Neural cell (in vitro differentiated cells): ENCODE measurements around the gene NACC1. TPM values are rescaled to one million over a fixed set of nuclear protein-coding genes. Genes with fewer than 3 reads are reported as not detected.

Source experiments
- H2AFZ ChIP-seq: fragments of 200-600, 300-800 bp; sonication (generic), shearing (Covaris generic); 2 replicates; pipeline ENCODE4 v1.6.0; 2014; ENCODE audit warnings: low read depth, mild to moderate bottlenecking, antibody characterized with exemption, low read length, moderate library complexity
- H3F3A ChIP-seq: fragments of 200-600 bp; shearing (Covaris generic); 2 replicates; pipeline ENCODE4 v1.6.1; 2016; ENCODE audit warnings: mild to moderate bottlenecking, moderate library complexity, mixed read lengths, antibody characterized with exemption, low read length; ENCODE audit not compliant: insufficient read depth, poor library complexity, severe bottlenecking
- H3K27ac ChIP-seq: fragments of 200-600, 300-800 bp; sonication (generic), shearing (Covaris generic); 2 replicates; pipeline ENCODE4 v1.5.1; 2014; ENCODE audit warnings: mild to moderate bottlenecking, low read length, moderate library complexity
- H3K27me3 ChIP-seq: fragments of 300-800, 200-600 bp; sonication (generic), shearing (Covaris generic); 2 replicates; pipeline ENCODE4 v1.6.0; 2014; ENCODE audit warnings: mild to moderate bottlenecking, low read depth, low read length, moderate library complexity; ENCODE audit not compliant: insufficient read depth
- H3K36me3 ChIP-seq: fragments of 300-800, 200-600 bp; sonication (generic), shearing (Covaris generic); 2 replicates; pipeline ENCODE4 v1.5.1; 2014; ENCODE audit warnings: mild to moderate bottlenecking, antibody characterized with exemption, low read length, moderate library complexity; ENCODE audit not compliant: insufficient read depth
- H3K4me2 ChIP-seq: fragments of 300-800, 200-600 bp; sonication (generic), shearing (Covaris generic); 2 replicates; pipeline ENCODE4 v1.6.0; 2014; ENCODE audit warnings: mild to moderate bottlenecking, low read length
- H3K4me3 ChIP-seq: fragments of 300-800, 200-600 bp; sonication (generic), shearing (Covaris generic); 2 replicates; pipeline ENCODE4 v1.5.1; 2014; ENCODE audit warnings: mild to moderate bottlenecking, low read length, moderate library complexity
- H3K79me2 ChIP-seq: fragments of 200-600 bp; shearing (Covaris generic); replicated peaks from 2 replicates; pipeline ENCODE4 v1.6.0; 2014; ENCODE audit warnings: mild to moderate bottlenecking, low read length, moderate library complexity; ENCODE audit not compliant: insufficient read depth
- H3K9ac ChIP-seq: fragments of 300-800, 200-600 bp; sonication (generic), shearing (Covaris generic); 2 replicates; pipeline ENCODE4 v1.6.1; 2016; ENCODE audit warnings: mild to moderate bottlenecking, low read length, mixed read lengths
- H3K9me2 ChIP-seq: fragments of 200-600 bp; shearing (Covaris generic); 2 replicates; pipeline ENCODE4 v1.6.1; 2016; ENCODE audit warnings: mild to moderate bottlenecking, low read length, mixed read lengths; ENCODE audit not compliant: insufficient read depth
- H3K9me3 ChIP-seq: fragments of 200-600, 300-800 bp; sonication (generic), shearing (Covaris generic); 2 replicates; pipeline ENCODE4 v1.6.1; 2016; ENCODE audit warnings: mild to moderate bottlenecking, mixed run types, low read length, moderate library complexity, mixed read lengths
- H4K20me1 ChIP-seq: fragments of 200-600 bp; shearing (Covaris generic); 2 replicates; pipeline ENCODE4 v1.6.1; 2016; ENCODE audit warnings: mild to moderate bottlenecking, mixed run types; ENCODE audit not compliant: insufficient read depth
- EP300 ChIP-seq: fragments of 450-650 bp; conservative IDR thresholded peaks from 2 replicates; pipeline ENCODE4 v1.6.1; 2014; ENCODE audit warnings: antibody characterized with exemption, mild to moderate bottlenecking, moderate library complexity; ENCODE audit not compliant: poor library complexity, severe bottlenecking
- EZH2 ChIP-seq: fragments of 200-600, 300-800 bp; shearing (Covaris generic), sonication (generic); IDR thresholded peaks from 2 replicates; pipeline ENCODE4 v1.6.1; 2014; ENCODE audit warnings: antibody characterized with exemption, low read length, borderline replicate concordance, mild to moderate bottlenecking; ENCODE audit not compliant: insufficient read depth, poor library complexity, severe bottlenecking
- MXI1 ChIP-seq: fragments of 450-650 bp; conservative IDR thresholded peaks from 2 replicates; pipeline ENCODE4 v1.6.1; 2014; ENCODE audit warnings: antibody characterized with exemption, mild to moderate bottlenecking; ENCODE audit not compliant: poor library complexity, severe bottlenecking
- POLR2AphosphoS5 ChIP-seq: IDR thresholded peaks from 2 replicates; pipeline ENCODE4 v1.6.1; 2012
- RAD21 ChIP-seq: fragments of 450-650 bp; conservative IDR thresholded peaks from 2 replicates; pipeline ENCODE4 v1.6.1; 2014; ENCODE audit warnings: antibody characterized with exemption, mild to moderate bottlenecking, moderate library complexity
- SMC3 ChIP-seq: fragments of 450-650 bp; conservative IDR thresholded peaks from 2 replicates; pipeline ENCODE4 v1.6.1; 2014; ENCODE audit warnings: antibody characterized with exemption, mild to moderate bottlenecking, moderate library complexity; ENCODE audit not compliant: poor library complexity
- TAF1 ChIP-seq: IDR thresholded peaks from 2 replicates; pipeline ENCODE4 v1.6.1; 2012; ENCODE audit warnings: low read depth
- polyA plus RNA-seq: library from polyadenylated mRNA; depleted of rRNA; stranded (reverse); fragments of >200 nt; gene quantifications from 2 replicates; pipeline ENCODE4 v1.2.3, GENCODE V29; 2014
- TF ChIP-seq, protein P1 (sequence below): fragments of 450-650 bp; IDR thresholded peaks from 2 replicates; pipeline ENCODE4 v1.5.1; 2014; ENCODE audit warnings: antibody characterized with exemption, mild to moderate bottlenecking, moderate library complexity; ENCODE audit not compliant: poor library complexity, severe bottlenecking
- TF ChIP-seq, protein P2 (sequence below): IDR thresholded peaks from 2 replicates; pipeline ENCODE4 v1.6.1; 2012; ENCODE audit warnings: borderline replicate concordance

Gene NACC1
- polyA plus RNA-seq, 1 donor from 2014 or later: 16.1 TPM

DNA sequence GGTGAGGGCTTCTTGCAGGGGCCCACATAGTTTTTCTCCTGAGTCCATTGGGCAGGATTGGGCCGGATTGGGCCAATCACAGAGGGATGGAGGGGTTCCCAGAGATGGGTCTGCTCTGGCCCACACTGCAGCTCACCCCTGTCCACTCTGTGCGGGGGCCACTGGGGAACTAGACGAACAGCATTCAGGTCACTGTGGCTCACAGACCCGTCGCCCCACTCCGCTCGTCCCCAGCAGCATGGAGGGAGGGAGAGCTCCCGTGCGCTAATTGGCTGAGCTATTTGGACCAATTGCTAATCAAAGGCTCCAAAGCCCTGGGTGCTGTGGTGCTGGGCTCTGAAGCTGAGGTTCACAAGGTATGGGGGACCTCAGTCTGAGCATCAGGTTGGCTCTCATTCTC lies 11.3 kb downstream of the NACC1 start:
- no peaks in the 10 kb centered on the region for H3K36me3 ChIP-seq

DNA sequence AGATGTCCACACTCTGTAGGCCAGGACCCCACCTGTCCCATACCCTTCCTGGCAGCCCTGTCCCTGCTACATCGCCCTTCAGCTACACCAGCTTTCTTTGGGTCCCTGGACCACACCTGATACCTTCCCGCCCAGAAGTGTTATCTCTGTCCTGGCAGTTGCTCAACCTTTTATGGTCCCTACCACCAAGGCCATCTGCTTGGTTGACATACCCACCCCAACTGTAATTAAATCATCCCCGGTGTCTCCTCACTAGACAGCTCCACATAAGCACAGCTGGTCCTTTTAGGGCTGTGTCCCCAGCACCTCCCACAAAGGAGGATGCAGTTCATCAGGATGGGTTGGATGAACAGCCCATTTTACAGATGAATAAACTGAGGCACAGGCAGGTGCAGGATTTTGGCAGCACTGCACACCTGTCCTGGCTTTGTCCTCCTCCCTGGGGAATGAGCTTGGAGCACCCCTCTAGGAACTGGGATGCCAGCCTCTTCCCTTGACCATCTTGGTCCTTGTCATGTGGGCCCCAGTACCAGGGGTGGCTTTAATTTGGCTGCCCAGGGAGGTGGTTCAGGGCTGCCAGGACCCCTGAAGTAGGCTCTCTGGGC lies 12.9 kb downstream of the NACC1 start:
- H3K9me3 ChIP-seq: no peaks in the 10 kb centered on the region
- no peaks in the 10 kb centered on the region for H4K20me1 ChIP-seq
- no peak overlapping the region for H3K27ac ChIP-seq
- no peaks in the 10 kb centered on the region for H3K9me2 ChIP-seq
- peaks cover 15% of the 10 kb centered on the region for H3K79me2 ChIP-seq
- TF ChIP-seq POLR2AphosphoS5: no peak
- TF ChIP-seq TAF1: no peak
- TF ChIP-seq SMC3: no peak
- TF ChIP-seq RAD21: no peak
- no peak for TF ChIP-seq EZH2
- TF ChIP-seq, protein P1, sequence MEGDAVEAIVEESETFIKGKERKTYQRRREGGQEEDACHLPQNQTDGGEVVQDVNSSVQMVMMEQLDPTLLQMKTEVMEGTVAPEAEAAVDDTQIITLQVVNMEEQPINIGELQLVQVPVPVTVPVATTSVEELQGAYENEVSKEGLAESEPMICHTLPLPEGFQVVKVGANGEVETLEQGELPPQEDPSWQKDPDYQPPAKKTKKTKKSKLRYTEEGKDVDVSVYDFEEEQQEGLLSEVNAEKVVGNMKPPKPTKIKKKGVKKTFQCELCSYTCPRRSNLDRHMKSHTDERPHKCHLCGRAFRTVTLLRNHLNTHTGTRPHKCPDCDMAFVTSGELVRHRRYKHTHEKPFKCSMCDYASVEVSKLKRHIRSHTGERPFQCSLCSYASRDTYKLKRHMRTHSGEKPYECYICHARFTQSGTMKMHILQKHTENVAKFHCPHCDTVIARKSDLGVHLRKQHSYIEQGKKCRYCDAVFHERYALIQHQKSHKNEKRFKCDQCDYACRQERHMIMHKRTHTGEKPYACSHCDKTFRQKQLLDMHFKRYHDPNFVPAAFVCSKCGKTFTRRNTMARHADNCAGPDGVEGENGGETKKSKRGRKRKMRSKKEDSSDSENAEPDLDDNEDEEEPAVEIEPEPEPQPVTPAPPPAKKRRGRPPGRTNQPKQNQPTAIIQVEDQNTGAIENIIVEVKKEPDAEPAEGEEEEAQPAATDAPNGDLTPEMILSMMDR: no peak
- TF ChIP-seq, protein P2, sequence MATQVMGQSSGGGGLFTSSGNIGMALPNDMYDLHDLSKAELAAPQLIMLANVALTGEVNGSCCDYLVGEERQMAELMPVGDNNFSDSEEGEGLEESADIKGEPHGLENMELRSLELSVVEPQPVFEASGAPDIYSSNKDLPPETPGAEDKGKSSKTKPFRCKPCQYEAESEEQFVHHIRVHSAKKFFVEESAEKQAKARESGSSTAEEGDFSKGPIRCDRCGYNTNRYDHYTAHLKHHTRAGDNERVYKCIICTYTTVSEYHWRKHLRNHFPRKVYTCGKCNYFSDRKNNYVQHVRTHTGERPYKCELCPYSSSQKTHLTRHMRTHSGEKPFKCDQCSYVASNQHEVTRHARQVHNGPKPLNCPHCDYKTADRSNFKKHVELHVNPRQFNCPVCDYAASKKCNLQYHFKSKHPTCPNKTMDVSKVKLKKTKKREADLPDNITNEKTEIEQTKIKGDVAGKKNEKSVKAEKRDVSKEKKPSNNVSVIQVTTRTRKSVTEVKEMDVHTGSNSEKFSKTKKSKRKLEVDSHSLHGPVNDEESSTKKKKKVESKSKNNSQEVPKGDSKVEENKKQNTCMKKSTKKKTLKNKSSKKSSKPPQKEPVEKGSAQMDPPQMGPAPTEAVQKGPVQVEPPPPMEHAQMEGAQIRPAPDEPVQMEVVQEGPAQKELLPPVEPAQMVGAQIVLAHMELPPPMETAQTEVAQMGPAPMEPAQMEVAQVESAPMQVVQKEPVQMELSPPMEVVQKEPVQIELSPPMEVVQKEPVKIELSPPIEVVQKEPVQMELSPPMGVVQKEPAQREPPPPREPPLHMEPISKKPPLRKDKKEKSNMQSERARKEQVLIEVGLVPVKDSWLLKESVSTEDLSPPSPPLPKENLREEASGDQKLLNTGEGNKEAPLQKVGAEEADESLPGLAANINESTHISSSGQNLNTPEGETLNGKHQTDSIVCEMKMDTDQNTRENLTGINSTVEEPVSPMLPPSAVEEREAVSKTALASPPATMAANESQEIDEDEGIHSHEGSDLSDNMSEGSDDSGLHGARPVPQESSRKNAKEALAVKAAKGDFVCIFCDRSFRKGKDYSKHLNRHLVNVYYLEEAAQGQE: no peak
- no peak overlapping the region for H3K9ac ChIP-seq
- H3K36me3 ChIP-seq: no peaks in the 10 kb centered on the region
- no peaks in the 10 kb centered on the region for H3F3A ChIP-seq
- H2AFZ ChIP-seq: no peak overlapping the region
- no peak overlapping the region for H3K4me3 ChIP-seq
- no peak overlapping the region for H3K4me2 ChIP-seq
- H3K27me3 ChIP-seq: no peaks in the 10 kb centered on the region

More for the DNA sequence above, 11.3 kb downstream of the NACC1 start:
- H3K79me2 ChIP-seq: peaks cover 15% of the 10 kb centered on the region
- no peaks in the 10 kb centered on the region for H4K20me1 ChIP-seq
- no peak overlapping the region for H3K4me2 ChIP-seq
- H3K9me2 ChIP-seq: no peaks in the 10 kb centered on the region
- H3K27me3 ChIP-seq: no peaks in the 10 kb centered on the region
- H2AFZ ChIP-seq: no peak overlapping the region
- H3K9ac ChIP-seq: no peak overlapping the region
- H3F3A ChIP-seq: no peaks in the 10 kb centered on the region
- H3K9me3 ChIP-seq: no peaks in the 10 kb centered on the region
- H3K27ac ChIP-seq: no peak overlapping the region
- H3K4me3 ChIP-seq: no peak overlapping the region
- TF ChIP-seq SMC3 (no peak), MXI1 (no peak), EP300 (no peak), EZH2 (no peak), RAD21 (no peak), TAF1 (no peak), POLR2AphosphoS5 (no peak)
- TF ChIP-seq, protein P1: no peak
- TF ChIP-seq, protein P2: no peak
